PC-9 (cell line): ENCODE measurements around the gene NTM. TPM values are rescaled to one million over a fixed set of nuclear protein-coding genes. Genes with fewer than 3 reads are reported as not detected.

Source experiments
- BruUV-seq: library from RNA; stranded (reverse); fragments of 400-500 nt; replicated peaks from 2 replicates; lab custom pipeline; 2021; lab: Mats Ljungman, UMichigan
- CTCF ChIA-PET: fragments of 300-600 bp; sonication (Branson Sonifier 250); formaldehyde crosslinking; loops from one replicate; lab custom pipeline; 2022; ENCODE audit warnings: antibody characterized with exemption; lab: Charles Lee
- POLR2A ChIA-PET: fragments of 300-600 bp; sonication (Branson Sonifier 250); formaldehyde crosslinking; loops from one replicate; lab custom pipeline; 2022; ENCODE audit warnings: antibody characterized with exemption; ENCODE audit not compliant: unreplicated experiment; lab: Charles Lee
- DNase-seq, 2 experiments: peaks; one replicate each; pipeline versions ENCODE4 v3.0.0 to v3.0.0-alpha.2; 2015 to 2022; ENCODE audit warnings: mixed read lengths in 1 of 2
- H2AFZ ChIP-seq: fragments of 200-600 bp; sonication (generic); 2 replicates; pipeline ENCODE4 v1.8.1; 2017; ENCODE audit warnings: antibody characterized with exemption
- H3F3A ChIP-seq: fragments of 200-600 bp; sonication (generic); 2 replicates; pipeline ENCODE4 v1.8.1; 2017; ENCODE audit warnings: antibody characterized with exemption, mild to moderate bottlenecking, low read depth; ENCODE audit not compliant: insufficient read depth
- H3K27ac ChIP-seq: fragments of 200-600 bp; sonication (generic); 2 replicates; pipeline ENCODE4 v1.6.1; 2016; ENCODE audit warnings: mixed run types
- H3K27me3 ChIP-seq: fragments of 200-600 bp; sonication (generic); 2 replicates; pipeline ENCODE4 v1.6.1; 2016; ENCODE audit warnings: low read depth, mixed run types; ENCODE audit not compliant: insufficient read depth
- H3K36me3 ChIP-seq: fragments of 200-600 bp; sonication (generic); 2 replicates; pipeline ENCODE4 v1.6.1; 2016; ENCODE audit warnings: low read depth, mixed run types
- H3K4me1 ChIP-seq: fragments of 200-600 bp; sonication (generic); replicated peaks from 2 replicates; pipeline ENCODE4 v1.6.1; 2016; ENCODE audit warnings: mixed run types; ENCODE audit not compliant: insufficient read depth
- H3K4me2 ChIP-seq: fragments of 200-600 bp; sonication (generic); 2 replicates; pipeline ENCODE4 v1.6.1; 2017; ENCODE audit warnings: mixed run types
- H3K4me3 ChIP-seq: fragments of 200-600 bp; sonication (generic); 2 replicates; pipeline ENCODE4 v1.6.1; 2016; ENCODE audit warnings: mixed run types
- H3K79me2 ChIP-seq: fragments of 200-600 bp; sonication (generic); 2 replicates; pipeline ENCODE4 v1.6.1; 2017; ENCODE audit warnings: low read depth, mixed run types
- H3K9me2 ChIP-seq: fragments of 200-600 bp; sonication (generic); 2 replicates; pipeline ENCODE4 v1.8.1; 2017; ENCODE audit warnings: mild to moderate bottlenecking; ENCODE audit not compliant: insufficient read depth
- H3K9me3 ChIP-seq: fragments of 200-600 bp; sonication (generic); 2 replicates; pipeline ENCODE4 v1.8.1; 2016; ENCODE audit warnings: low read depth; ENCODE audit not compliant: insufficient read depth
- H4K20me1 ChIP-seq: fragments of 200-600 bp; sonication (generic); 2 replicates; pipeline ENCODE4 v1.8.1; 2017; ENCODE audit not compliant: insufficient read depth
- EZH2 ChIP-seq: fragments of 200-600 bp; sonication (generic); IDR thresholded peaks from 2 replicates; pipeline ENCODE4 v1.8.0; 2017; ENCODE audit warnings: antibody characterized with exemption, low read depth
- intact Hi-C: fragments of 100-400 bp; cut with micrococcal nuclease; formaldehyde crosslinking; loops from one replicate; pipeline ENCODE4 v1.10.0; 2022; ENCODE audit not compliant: unreplicated experiment
- total RNA-seq: library from RNA; stranded (reverse); gene quantifications from 2 replicates; pipeline ENCODE4 v1.2.3, GENCODE V29; 2021
- TF ChIP-seq, protein P1 (sequence below): fragments of 200-600 bp; sonication (generic); conservative IDR thresholded peaks from 2 replicates; pipeline ENCODE4 v1.6.1; 2017; ENCODE audit warnings: mixed run types, antibody characterized with exemption, mild to moderate bottlenecking, moderate library complexity

The NTM gene
- total RNA-seq, 1 experiment from 2014 or later: not detected

GRCh38 chr11:131447898-131448297, 77.5 kb downstream of the NTM start:
- BruUV-seq: no TSS peak
- Histone ChIP-seq H3K9me3 (no peaks in the 10 kb centered on the region), H3K9me2 (no peaks in the 10 kb centered on the region), H3K4me1 (no peaks in the 10 kb centered on the region), H3K4me2 (no peak overlapping the region), H3K36me3 (no peaks in the 10 kb centered on the region), H3F3A (no peaks in the 10 kb centered on the region), H4K20me1 (no peaks in the 10 kb centered on the region), H3K4me3 (no peak overlapping the region), H2AFZ (no peak overlapping the region), H3K79me2 (no peaks in the 10 kb centered on the region), H3K27ac (no peak overlapping the region), H3K27me3 (0 out of 2 replicates have a peak, but pooled peaks cover 4% of the 10 kb centered on the region)
- intact Hi-C loops: no loop called here
- ChIA-PET CTCF (no interaction called here), POLR2A (no interaction called here)
- DNase-seq: no peak
- no peak for TF ChIP-seq EZH2
- TF ChIP-seq, protein P1, sequence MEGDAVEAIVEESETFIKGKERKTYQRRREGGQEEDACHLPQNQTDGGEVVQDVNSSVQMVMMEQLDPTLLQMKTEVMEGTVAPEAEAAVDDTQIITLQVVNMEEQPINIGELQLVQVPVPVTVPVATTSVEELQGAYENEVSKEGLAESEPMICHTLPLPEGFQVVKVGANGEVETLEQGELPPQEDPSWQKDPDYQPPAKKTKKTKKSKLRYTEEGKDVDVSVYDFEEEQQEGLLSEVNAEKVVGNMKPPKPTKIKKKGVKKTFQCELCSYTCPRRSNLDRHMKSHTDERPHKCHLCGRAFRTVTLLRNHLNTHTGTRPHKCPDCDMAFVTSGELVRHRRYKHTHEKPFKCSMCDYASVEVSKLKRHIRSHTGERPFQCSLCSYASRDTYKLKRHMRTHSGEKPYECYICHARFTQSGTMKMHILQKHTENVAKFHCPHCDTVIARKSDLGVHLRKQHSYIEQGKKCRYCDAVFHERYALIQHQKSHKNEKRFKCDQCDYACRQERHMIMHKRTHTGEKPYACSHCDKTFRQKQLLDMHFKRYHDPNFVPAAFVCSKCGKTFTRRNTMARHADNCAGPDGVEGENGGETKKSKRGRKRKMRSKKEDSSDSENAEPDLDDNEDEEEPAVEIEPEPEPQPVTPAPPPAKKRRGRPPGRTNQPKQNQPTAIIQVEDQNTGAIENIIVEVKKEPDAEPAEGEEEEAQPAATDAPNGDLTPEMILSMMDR: no peak

GRCh38 chr11:131449036-131450019, 78.9 kb downstream of the NTM start:
- H3K4me2 ChIP-seq: no peak overlapping the region
- no TSS peak for BruUV-seq
- no peaks in the 10 kb centered on the region for H3F3A ChIP-seq
- ChIA-PET CTCF (no interaction called here), POLR2A (no interaction called here)
- H3K36me3 ChIP-seq: no peaks in the 10 kb centered on the region
- no peaks in the 10 kb centered on the region for H3K4me1 ChIP-seq
- DNase-seq: no peak
- H3K4me3 ChIP-seq: no peak overlapping the region
- 0 out of 2 replicates have a peak, but pooled peaks cover 6% of the 10 kb centered on the region for H3K27me3 ChIP-seq
- H2AFZ ChIP-seq: no peak overlapping the region
- H3K9me2 ChIP-seq: no peaks in the 10 kb centered on the region
- intact Hi-C loops: no loop called here
- H3K27ac ChIP-seq: no peak overlapping the region
- no peaks in the 10 kb centered on the region for H3K9me3 ChIP-seq
- no peaks in the 10 kb centered on the region for H3K79me2 ChIP-seq
- TF ChIP-seq, protein P1: no peak
- TF ChIP-seq EZH2: no peak
- H4K20me1 ChIP-seq: no peaks in the 10 kb centered on the region

GRCh38 chr11:131454490-131454889, 84.1 kb downstream of the NTM start:
- Histone ChIP-seq H3K9me3 (no peaks in the 10 kb centered on the region), H4K20me1 (no peaks in the 10 kb centered on the region), H3K79me2 (no peaks in the 10 kb centered on the region), H3F3A (no peaks in the 10 kb centered on the region), H2AFZ (no peak overlapping the region), H3K9me2 (no peaks in the 10 kb centered on the region), H3K36me3 (no peaks in the 10 kb centered on the region), H3K4me3 (no peak overlapping the region), H3K27me3 (0 out of 2 replicates have a peak, but pooled peaks cover 6% of the 10 kb centered on the region), H3K4me1 (no peaks in the 10 kb centered on the region), H3K27ac (no peak overlapping the region), H3K4me2 (no peak overlapping the region)
- ChIA-PET POLR2A (no interaction called here), CTCF (no interaction called here)
- BruUV-seq: no TSS peak
- intact Hi-C loops: no loop called here
- DNase-seq: no peak
- no peak for TF ChIP-seq EZH2
- TF ChIP-seq, protein P1: no peak
